NCI-H146 treated with DMSO at 0.1 percent for 48 hours (cell line): Measurements from ENCODE around the gene MUC2.

Experiments
- DNase-seq: peaks from one replicate; lab custom pipeline; 2025; ENCODE audit not compliant: unreplicated experiment; lab: John Stamatoyannopoulos, UW

MUC2 gene

DNA sequence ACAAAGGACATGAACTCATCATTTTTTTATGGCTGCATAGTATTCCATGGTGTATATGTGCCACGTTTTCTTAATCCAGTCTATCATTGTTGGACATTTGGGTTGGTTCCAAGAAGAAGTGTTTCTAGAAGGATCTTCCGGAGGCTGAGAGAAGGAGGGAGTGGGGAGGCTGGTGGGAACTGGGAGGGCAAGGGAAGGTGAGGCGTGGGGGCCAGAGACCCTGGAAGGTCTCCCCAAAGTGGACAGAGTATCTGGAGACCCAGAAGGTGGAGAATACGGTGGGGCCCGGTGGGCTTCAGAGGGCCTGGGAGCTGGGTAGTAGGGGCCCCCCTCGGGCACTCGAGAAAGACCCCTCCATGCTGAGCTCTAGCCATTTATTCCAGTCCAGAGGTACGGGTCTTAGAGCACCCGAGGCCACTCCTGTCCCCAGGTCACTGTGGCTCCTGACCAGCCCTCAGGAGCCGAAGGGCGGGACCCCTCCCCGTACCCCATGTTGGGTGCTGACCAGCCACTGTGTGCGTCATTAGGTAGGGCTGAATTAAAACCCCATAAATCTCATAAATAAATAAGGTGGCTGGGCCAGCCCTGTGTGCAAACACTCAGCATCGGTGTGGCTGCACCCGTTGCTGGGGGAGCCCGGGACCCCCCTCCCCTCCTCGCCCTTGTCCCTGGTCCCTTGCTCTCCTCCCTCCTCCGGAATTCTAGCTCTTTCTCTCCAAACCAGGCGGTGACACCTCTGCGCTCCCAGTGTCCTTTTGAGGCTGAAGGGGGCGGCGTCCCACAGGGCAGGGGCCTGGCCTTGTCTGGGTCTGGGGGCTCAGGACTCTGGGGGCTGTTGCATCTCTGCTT, 44.3 kb downstream of the MUC2 start:
- DNase-seq, result no peak

DNA sequence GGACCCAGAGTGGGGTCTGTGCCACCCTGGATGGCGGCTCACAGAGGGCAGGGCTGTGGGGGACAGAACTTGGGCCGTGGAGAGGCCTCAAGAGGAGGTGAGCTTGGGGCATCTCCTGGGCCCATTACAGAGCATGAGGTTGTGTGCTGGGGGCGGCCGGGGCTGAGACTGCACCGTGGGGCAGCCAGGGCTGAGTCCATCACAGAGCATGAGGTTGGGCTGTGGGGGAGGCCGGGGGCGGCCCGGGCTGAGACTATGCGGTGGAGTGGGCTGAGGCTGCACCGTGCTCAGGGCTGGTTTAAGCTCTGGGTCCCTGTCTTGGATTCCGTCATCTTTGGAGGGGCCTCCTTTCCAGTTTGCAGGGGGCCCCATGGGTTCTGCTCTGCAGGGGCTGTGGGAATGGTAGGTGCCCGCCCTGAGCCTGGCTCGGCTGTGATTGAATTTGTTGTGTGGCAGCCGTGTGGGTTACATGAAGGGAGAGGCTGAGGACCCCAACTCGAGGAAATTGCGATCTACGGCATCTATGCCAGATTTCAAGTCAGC, 45.0 kb downstream of the MUC2 start:
- no peak for DNase-seq

DNA sequence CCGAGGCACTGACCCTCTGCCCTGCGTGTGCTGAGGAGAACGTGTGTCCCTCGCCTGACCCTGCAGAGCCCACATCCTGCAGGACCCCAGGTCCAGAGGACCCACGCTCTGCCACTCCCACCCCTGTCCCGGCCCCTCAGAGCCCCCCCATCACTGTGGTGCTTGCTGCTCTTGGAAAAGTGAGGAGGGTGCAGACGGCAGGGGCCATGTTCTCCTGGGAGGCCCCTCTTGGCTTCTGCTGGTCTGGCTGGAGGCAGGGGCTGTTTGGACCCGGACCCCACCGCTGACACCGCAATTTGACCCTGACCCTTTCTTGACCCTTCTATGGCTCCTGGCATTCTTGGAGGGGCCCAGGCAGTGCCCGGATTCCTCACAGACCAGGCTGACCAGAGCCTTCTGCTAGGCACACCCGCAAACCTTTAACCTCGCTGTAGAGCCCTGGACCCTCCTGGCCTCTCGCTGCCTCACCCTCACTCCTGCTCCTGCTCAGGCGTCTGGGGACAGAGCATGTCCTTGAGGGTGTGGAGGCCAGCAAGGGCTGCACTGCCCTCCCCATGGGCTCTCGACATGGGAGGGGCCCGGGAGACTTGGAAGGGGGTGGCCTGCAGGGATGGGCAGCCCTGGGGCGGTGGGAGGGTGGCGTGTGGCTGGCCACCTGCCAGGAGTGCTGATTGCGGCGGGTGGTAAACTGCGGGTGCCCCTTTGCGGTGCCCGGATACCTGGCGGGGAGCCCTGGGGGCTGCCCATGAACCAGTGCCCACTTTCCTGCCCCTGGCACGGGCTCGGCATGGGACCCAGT, 46.1 kb downstream of the MUC2 start:
- DNase-seq, result no peak

DNA sequence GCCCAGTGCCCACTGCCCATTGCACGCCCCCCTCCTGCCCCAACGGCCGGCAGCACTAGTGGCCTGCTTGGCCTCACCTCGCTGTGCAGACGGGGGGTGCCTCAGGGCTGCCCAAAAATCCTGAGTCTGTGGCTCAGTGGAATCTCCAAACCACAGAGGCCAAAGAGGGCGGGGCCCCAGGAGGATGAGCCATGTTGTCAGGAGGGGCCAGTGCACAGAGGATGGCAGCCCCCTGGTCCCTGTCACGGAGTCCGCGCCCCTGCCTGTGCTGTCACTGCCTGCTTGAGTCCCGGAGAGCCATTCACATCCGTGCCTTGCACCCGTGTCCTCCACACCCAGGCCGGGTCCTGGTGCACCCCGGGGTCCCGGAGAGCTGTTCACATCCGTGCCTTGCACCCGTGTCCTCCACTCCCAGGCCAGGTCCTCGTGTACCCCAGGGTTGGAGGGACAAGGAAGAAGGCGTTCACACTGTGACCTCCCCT, 46.7 kb downstream of the MUC2 start:
- DNase-seq, result no peak

DNA sequence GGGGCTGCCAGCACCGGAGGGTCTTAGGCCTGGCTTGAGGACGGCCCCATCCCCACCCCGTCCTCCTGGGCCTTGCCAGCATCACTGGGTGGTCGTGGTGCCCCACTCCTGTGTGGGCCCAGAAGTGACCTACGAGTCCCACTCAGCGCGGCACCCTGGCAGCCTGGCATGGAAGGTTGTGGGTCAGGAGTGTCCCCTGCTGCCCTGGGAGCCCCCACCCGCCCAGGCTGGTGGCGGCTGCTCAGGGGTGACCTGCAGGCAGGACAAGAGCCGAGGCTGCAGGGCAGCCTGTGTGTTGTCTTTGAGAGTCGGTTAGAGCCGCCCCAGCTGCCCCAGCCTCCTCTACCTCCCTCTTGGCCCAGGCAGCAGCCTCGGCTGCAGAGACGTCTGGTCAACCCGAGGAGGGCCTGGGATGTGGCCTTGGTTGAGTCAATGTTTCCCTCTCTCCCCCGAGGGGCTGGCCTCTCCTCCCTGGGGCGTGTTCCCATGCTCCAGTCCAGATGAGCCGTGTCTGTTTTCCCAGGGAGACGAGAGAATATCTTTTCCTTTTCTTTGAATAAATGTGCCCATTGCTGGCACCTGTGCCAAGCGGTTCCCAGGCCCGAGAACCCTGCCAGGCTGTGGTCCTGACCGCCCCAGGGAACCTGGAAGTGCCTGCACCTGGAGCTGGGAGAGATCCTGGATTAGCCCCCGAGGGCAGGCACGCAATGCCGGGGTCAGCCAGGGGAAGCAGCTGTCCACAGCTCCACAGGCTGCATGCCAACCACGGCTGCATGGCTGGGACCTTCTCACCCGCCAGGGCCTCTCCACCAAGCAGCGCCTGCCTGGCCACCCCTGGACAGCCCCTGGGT, 47.4 kb downstream of the MUC2 start:
- DNase-seq, result no peak

DNA sequence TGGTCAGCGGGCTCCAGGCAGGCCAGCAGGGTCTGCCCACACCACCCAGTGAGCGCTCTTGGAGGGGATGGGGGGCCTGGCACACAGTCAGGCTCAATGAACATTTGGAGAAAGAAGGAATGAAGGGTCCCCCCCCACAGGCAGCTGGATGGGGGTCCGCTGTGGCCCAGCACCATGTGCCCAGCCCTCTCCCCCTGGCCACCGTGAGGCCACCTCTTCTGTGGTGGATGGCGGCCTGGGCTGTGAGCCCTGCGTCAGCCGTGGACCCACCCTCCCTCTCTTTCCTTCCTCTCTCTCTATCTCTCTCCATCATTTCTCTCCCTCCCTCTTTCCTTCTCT, 48.0 kb downstream of the MUC2 start:
- DNase-seq, result no peak

DNA sequence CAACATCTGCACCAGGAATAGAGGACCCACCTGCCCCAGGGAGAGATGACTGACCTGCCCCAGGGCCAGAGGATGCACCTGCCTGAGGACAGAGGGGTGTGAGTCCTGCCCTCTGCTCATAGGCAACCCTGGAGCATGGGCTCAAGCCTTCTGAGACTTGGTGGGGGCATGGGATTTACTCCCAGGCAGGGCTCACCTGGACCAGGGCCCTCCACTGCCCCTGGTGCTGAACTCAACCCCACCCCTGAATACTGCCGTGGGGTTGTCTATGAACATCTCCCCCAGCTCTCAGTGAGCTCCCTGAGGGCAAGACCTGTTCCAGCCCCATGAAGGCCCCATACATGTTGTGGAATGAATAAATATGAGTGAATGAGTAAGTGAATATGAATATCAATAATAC, 49.3 kb downstream of the MUC2 start:
- DNase-seq, result no peak
